HL-60/S4 (cell line): ENCODE data around the gene ZAR1L.

Source experiments
- in situ Hi-C: fragments of 300-500 bp; cut with MboI; formaldehyde crosslinking; loops from 2 replicates; pipeline ENCODE4 v1.14.3; 2022; ENCODE audit warnings: low sequenced_read_pairs

Gene ZAR1L

DNA sequence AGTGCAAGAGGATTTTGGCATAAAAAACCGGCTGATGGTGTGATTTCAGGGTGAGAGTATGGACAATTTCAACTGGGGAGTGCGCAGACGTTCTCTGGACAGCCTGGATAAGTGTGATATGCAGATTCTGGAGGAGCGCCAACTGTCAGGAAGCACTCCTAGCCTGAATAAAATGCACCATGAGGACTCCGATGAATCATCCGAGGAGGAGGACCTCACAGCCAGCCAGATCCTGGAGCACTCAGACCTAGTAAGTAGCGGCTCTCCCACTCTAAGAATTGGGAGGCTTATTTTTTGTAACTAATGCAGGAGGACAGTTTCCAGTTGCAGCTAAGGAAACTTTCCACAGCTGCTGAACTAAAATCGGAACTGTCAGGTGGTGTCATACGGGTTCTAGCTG is 53.6 kb downstream of the ZAR1L start:
- in situ Hi-C loops, result no loop called here

GRCh38 chr13:32259116-32259515 is 56.0 kb downstream of the ZAR1L start:
- in situ Hi-C loops, result no loop called here

DNA sequence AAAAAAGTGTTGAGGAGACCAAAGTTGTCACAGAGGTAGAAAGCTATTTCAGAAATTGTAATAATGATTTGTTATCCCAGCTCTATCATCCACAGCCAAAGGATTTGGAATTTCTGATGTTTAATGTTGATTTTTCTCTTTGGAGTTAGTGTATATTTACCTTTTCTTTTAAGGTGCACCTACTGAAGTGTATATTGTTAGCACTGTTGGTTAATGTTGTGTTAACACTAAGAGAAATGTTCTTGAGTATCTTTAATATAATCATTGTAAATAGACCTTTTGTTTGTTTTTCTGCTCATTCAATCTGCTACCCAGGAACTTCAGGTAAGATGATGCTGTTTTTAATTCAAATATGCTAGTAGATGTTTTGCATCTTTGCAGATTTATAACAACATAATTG is 57.5 kb downstream of the ZAR1L start:
- in situ Hi-C loops, result no loop called here

GRCh38 chr13:32256243-32256642 is 58.9 kb downstream of the ZAR1L start:
- in situ Hi-C loops, result no loop called here

GRCh38 chr13:32255724-32256109 is 59.4 kb downstream of the ZAR1L start:
- in situ Hi-C loops, result no loop called here

DNA sequence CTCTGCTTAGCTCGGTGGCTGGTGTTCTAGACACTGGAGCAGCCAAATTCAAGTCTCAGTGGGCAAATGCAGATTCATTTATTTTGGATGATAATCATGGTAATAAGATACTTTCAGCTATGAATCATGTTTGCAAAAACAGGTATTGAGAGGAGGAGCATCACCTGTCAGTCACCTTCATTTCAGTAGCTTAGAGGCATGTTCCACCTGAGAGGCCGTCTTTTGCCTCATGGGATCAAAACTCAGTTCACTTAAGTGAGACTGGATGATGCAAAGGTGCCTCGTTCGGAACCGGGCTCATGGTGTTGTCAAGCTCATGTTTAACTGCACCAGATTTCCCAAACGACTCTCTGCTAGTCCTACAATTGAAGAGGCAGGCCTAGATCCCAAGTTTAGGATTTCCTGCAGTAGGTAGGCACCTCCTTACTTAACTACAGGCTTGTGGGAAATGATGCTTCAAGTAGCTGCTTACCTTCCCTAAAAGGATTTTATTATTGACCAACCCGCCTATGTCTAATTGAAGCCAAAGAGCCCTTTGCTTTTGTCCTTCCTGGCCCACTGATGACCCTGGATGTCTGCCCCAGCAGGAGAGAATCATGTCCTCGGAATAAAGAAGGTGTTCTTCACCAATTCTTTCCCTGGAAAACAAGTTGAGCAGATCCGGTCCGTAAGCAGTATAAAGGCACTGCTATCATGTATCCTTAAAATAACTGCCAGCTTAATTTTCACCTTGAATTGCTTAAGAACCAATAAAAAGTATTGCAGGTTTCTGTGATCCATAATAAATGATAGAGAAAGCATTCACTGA is 60.0 kb downstream of the ZAR1L start:
- in situ Hi-C loops, result no loop called here

GRCh38 chr13:32254416-32254815 is 60.7 kb downstream of the ZAR1L start:
- in situ Hi-C loops, result no loop called here

GRCh38 chr13:32253911-32254399 is 61.2 kb downstream of the ZAR1L start:
- in situ Hi-C loops, result no loop called here
